GM18909 (cell line): Measurements from ENCODE around the gene EEF2KMT.
"Not testable (repeated sequence)": the region's sequence is repeated elsewhere in the genome, so short reads cannot be mapped to it uniquely, and the experiment has no call there.

Source experiments
- ATAC-seq: cut with Tn5 transposase; IDR thresholded peaks from one replicate; pipeline ENCODE4 v1.9.1; 2021; ENCODE audit warnings: mild to moderate bottlenecking; ENCODE audit not compliant: unreplicated experiment, poor library complexity

EEF2KMT gene

GRCh38 chr16:5045499-5046115 is 52.0 kb downstream of the EEF2KMT start:
- no peak for ATAC-seq

GRCh38 chr16:5044581-5044980 is 53.0 kb downstream of the EEF2KMT start:
- not testable (repeated sequence) for ATAC-seq

- ATAC-seq = no peak
Measured at GRCh38 chr16:5044011-5044540, 53.5 kb downstream of the EEF2KMT start.

- ATAC-seq = no peak
Measured at GRCh38 chr16:5042574-5043171, 54.9 kb downstream of the EEF2KMT start.

- ATAC-seq = peak; percentile 89
Measured at GRCh38 chr16:5041600-5042133, 55.9 kb downstream of the EEF2KMT start.

- ATAC-seq = no peak
Measured at GRCh38 chr16:5040451-5040850, 57.1 kb downstream of the EEF2KMT start.

GRCh38 chr16:5036228-5037156 is 61.1 kb downstream of the EEF2KMT start:
- no peak for ATAC-seq

- ATAC-seq = no peak
Measured at GRCh38 chr16:5035909-5036227, 61.7 kb downstream of the EEF2KMT start.
